H1 (cell line): ENCODE data around the gene TAF9. TPM values are rescaled to one million over a fixed set of nuclear protein-coding genes. Genes with fewer than 3 reads are reported as not detected.
A peak's percentile ranks its signal among the peaks of the same experiment; 100 is the strongest.

ENCODE experiments used
- CTCF ChIA-PET: fragments of 300-600 bp; sonication (Branson Sonifier 250); formaldehyde crosslinking; loops from one replicate; lab custom pipeline; 2021; ENCODE audit not compliant: partially characterized antibody; lab: Charles Lee
- POLR2A ChIA-PET: fragments of 300-600 bp; sonication (Branson Sonifier 250); formaldehyde crosslinking; loops from one replicate; lab custom pipeline; 2021; ENCODE audit warnings: inconsistent platforms; ENCODE audit not compliant: partially characterized antibody; lab: Charles Lee
- DNase-seq, 2 experiments: peaks; one replicate each; pipeline versions ENCODE4 v3.0.0 to v3.0.0-alpha.2; 2010 to 2022; ENCODE audit warnings: low spot score in 2 of 2, low read depth in 1 of 2, mixed read lengths in 1 of 2
- FAIRE-seq: peaks from 2 replicates; lab custom pipeline; 2011; peaks lifted over from hg19 to GRCh38; lab: Jason Lieb, UNC
- H2AFZ ChIP-seq: 2 replicates; pipeline ENCODE4 v1.8.1; 2012; ENCODE audit warnings: low read length, inconsistent platforms
- H2AK5ac ChIP-seq: 2 replicates; pipeline ENCODE4 v1.6.1; 2013; ENCODE audit warnings: low read depth, low read length
- H2BK120ac ChIP-seq: replicated peaks from 2 replicates; pipeline ENCODE3; 2013; ENCODE audit warnings: low read depth, low read length, inconsistent platforms
- H2BK12ac ChIP-seq: 2 replicates; pipeline ENCODE4 v1.6.1; 2013; ENCODE audit warnings: low read depth, low read length
- H2BK15ac ChIP-seq: 2 replicates; pipeline ENCODE4 v1.6.1; 2013; ENCODE audit warnings: low read length
- H2BK20ac ChIP-seq: 2 replicates; pipeline ENCODE4 v1.6.1; 2013; ENCODE audit warnings: low read length
- H2BK5ac ChIP-seq: 2 replicates; pipeline ENCODE4 v1.6.1; 2013; ENCODE audit warnings: low read depth, low read length
- H3K14ac ChIP-seq: 2 replicates; pipeline ENCODE4 v1.6.1; 2013; ENCODE audit warnings: inconsistent platforms; ENCODE audit not compliant: insufficient read length
- H3K18ac ChIP-seq: 2 replicates; pipeline ENCODE4 v1.6.1; 2013; ENCODE audit warnings: low read length; ENCODE audit errors: extremely low read depth
- H3K23ac ChIP-seq: 2 replicates; pipeline ENCODE4 v1.6.1; 2013; ENCODE audit warnings: inconsistent platforms; ENCODE audit not compliant: insufficient read length
- H3K23me2 ChIP-seq: 2 replicates; pipeline ENCODE4 v1.6.1; 2013; ENCODE audit warnings: low read depth, low read length
- H3K27ac ChIP-seq: 2 replicates; pipeline ENCODE4 v1.6.1; 2011; ENCODE audit warnings: low read depth, low read length, inconsistent platforms
- H3K27me3 ChIP-seq, 4 experiments: replicated peaks in 1 of 4; 1 replicate in 1 of 4; 2 replicates in 3 of 4; pipeline versions ENCODE4 v1.6.1 to v1.8.1; 2011 to 2013; ENCODE audit warnings: low read length in 3 of 4, mild to moderate bottlenecking in 3 of 4, inconsistent platforms in 2 of 4, mixed read lengths in 2 of 4, moderate library complexity in 1 of 4; ENCODE audit not compliant: control insufficient read depth in 3 of 4, insufficient read depth in 3 of 4; ENCODE audit errors: extremely low read depth in 1 of 4
- H3K36me3 ChIP-seq, 4 experiments: 2 replicates each; pipeline versions ENCODE4 v1.6.1 to v1.8.1; 2011 to 2013; ENCODE audit warnings: mild to moderate bottlenecking in 4 of 4, low read length in 3 of 4, moderate library complexity in 2 of 4, control low read depth in 1 of 4, inconsistent platforms in 1 of 4; ENCODE audit not compliant: insufficient read depth in 4 of 4, control insufficient read depth in 2 of 4
- H3K4ac ChIP-seq: replicated peaks from 2 replicates; pipeline ENCODE3; 2013; ENCODE audit warnings: low read length, low read depth, mixed read lengths, inconsistent platforms; ENCODE audit not compliant: insufficient read length
- H3K4me1 ChIP-seq, 4 experiments: replicated peaks in 1 of 4; 1 replicate in 1 of 4; 2 replicates in 3 of 4; pipeline versions ENCODE4 v1.6.1 to v1.8.1; 2011 to 2013; ENCODE audit warnings: low read length in 3 of 4, inconsistent platforms in 2 of 4, mixed read lengths in 1 of 4; ENCODE audit not compliant: insufficient read depth in 4 of 4, control insufficient read depth in 3 of 4
- H3K4me2 ChIP-seq, 2 experiments: 2 replicates each; pipeline versions ENCODE4 v1.6.1 to v1.8.1; 2011 to 2013; ENCODE audit warnings: low read depth in 2 of 2, low read length in 2 of 2, control low read depth in 1 of 2, inconsistent platforms in 1 of 2, mild to moderate bottlenecking in 1 of 2; ENCODE audit not compliant: insufficient read depth in 1 of 2
- H3K4me3 ChIP-seq, 4 experiments: fragments of 200-600, 300-600 bp in 1 of 4; sonication (generic), shearing (Covaris generic), sonication (Bioruptor Twin) in 1 of 4; 2 replicates each; pipeline versions ENCODE4 v1.5.1 to v1.8.1; 2011 to 2016; ENCODE audit warnings: low read length in 4 of 4, low read depth in 3 of 4, control low read depth in 2 of 4, inconsistent platforms in 2 of 4, mild to moderate bottlenecking in 2 of 4, mixed read lengths in 1 of 4, moderate library complexity in 1 of 4; ENCODE audit not compliant: insufficient read depth in 2 of 4; ENCODE audit errors: extremely low read depth in 1 of 4
- H3K56ac ChIP-seq: replicated peaks from 2 replicates; pipeline ENCODE3; 2013; ENCODE audit warnings: low read depth, mild to moderate bottlenecking, mixed read lengths, low read length, inconsistent platforms; ENCODE audit not compliant: insufficient read length
- H3K79me1 ChIP-seq: 2 replicates; pipeline ENCODE4 v1.6.1; 2013; ENCODE audit warnings: low read depth, low read length, control low read depth
- H3K79me2 ChIP-seq, 2 experiments: 2 replicates each; pipeline versions ENCODE4 v1.6.1 to v1.8.1; 2012 to 2013; ENCODE audit warnings: low read length in 2 of 2, mild to moderate bottlenecking in 2 of 2, inconsistent platforms in 1 of 2; ENCODE audit not compliant: insufficient read depth in 2 of 2, control insufficient read depth in 1 of 2
- H3K9ac ChIP-seq, 4 experiments: replicated peaks in 1 of 4; 1 replicate in 1 of 4; 2 replicates in 3 of 4; pipeline versions ENCODE4 v1.6.1 to v1.8.1; 2011 to 2013; ENCODE audit warnings: low read depth in 3 of 4, low read length in 3 of 4, control low read depth in 2 of 4, mild to moderate bottlenecking in 2 of 4, moderate library complexity in 2 of 4, inconsistent platforms in 1 of 4; ENCODE audit errors: extremely low read depth in 1 of 4
- H3K9me3 ChIP-seq, 2 experiments: 2 replicates each; pipeline versions ENCODE4 v1.6.1 to v1.8.1; 2012 to 2013; ENCODE audit warnings: mild to moderate bottlenecking in 2 of 2, moderate library complexity in 2 of 2, control low read depth in 1 of 2, inconsistent platforms in 1 of 2, low read depth in 1 of 2, low read length in 1 of 2, mixed read lengths in 1 of 2; ENCODE audit not compliant: insufficient read depth in 2 of 2
- H4K20me1 ChIP-seq, 2 experiments: replicated peaks in 1 of 2; 2 replicates each; pipeline versions ENCODE3 to v1.8.1; 2011 to 2013; ENCODE audit warnings: inconsistent platforms in 2 of 2, low read length in 2 of 2, mild to moderate bottlenecking in 1 of 2; ENCODE audit not compliant: insufficient read depth in 2 of 2, control insufficient read depth in 1 of 2
- H4K5ac ChIP-seq: 2 replicates; pipeline ENCODE4 v1.6.1; 2013; ENCODE audit warnings: low read length, low read depth, mixed read lengths, inconsistent platforms; ENCODE audit not compliant: insufficient read length
- H4K8ac ChIP-seq: 2 replicates; pipeline ENCODE4 v1.8.0; 2013; ENCODE audit warnings: mild to moderate bottlenecking, moderate library complexity, low read length, inconsistent platforms; ENCODE audit not compliant: insufficient read depth; ENCODE audit errors: extremely low read depth
- H4K91ac ChIP-seq: replicated peaks from 2 replicates; pipeline ENCODE3; 2013; ENCODE audit warnings: low read length, mixed read lengths, inconsistent platforms; ENCODE audit not compliant: insufficient read length
- ASH2L ChIP-seq: fragments of 200-600, 300-600 bp; sonication (generic); IDR thresholded peaks from one replicate; pipeline ENCODE4 v1.7.1; 2017; ENCODE audit warnings: low read length
- EP300 ChIP-seq, 2 experiments: IDR thresholded peaks; 1 replicate in 1 of 2; 2 replicates in 1 of 2; pipeline ENCODE4 v1.6.1; 2011 to 2012; ENCODE audit warnings: low read depth in 2 of 2, low read length in 2 of 2, mild to moderate bottlenecking in 2 of 2, borderline replicate concordance in 1 of 2, inconsistent platforms in 1 of 2, moderate library complexity in 1 of 2
- GTF2F1 ChIP-seq: IDR thresholded peaks from 2 replicates; pipeline ENCODE4 v1.6.1; 2012; ENCODE audit warnings: low read depth, low read length, improper control_type of control experiment, borderline replicate concordance
- NRF1 ChIP-seq: IDR thresholded peaks from 2 replicates; pipeline ENCODE4 v1.6.1; 2011; ENCODE audit warnings: mild to moderate bottlenecking, low read depth, low read length, improper control_type of control experiment
- PHF8 ChIP-seq: fragments of 200-600 bp; sonication (generic); conservative IDR thresholded peaks from 2 replicates; pipeline ENCODE4 v1.7.1; 2012; ENCODE audit warnings: low read depth, mild to moderate bottlenecking, inconsistent platforms, low read length, moderate library complexity
- TCF12 ChIP-seq: IDR thresholded peaks from 2 replicates; pipeline ENCODE4 v1.6.1; 2011; ENCODE audit warnings: low read depth, mild to moderate bottlenecking, low read length
- WGBS, 2 experiments: shearing (Covaris generic) in 1 of 2; methylation state at CpG; one replicate each; pipeline versions ENCODE4 v1.1.6 to v1.1.7; 2013 to 2015; ENCODE audit warnings: low lambda C conversion rate in 2 of 2, mixed read lengths in 2 of 2, inconsistent platforms in 1 of 2, low coverage in 1 of 2, missing lambda C conversion rate in 1 of 2; ENCODE audit not compliant: insufficient replicate concordance in 2 of 2, insufficient coverage in 1 of 2, insufficient read length in 1 of 2; ENCODE audit errors: extremely low coverage in 1 of 2, missing lambda C conversion rate in 1 of 2; 5-methylcytosine and 5-hydroxymethylcytosine counted together
- long read RNA-seq, 2 experiments: library from RNA in 1 of 2; library from capped mRNA in 1 of 2; stranded (forward); transcript quantifications; one replicate each; pipeline ENCODE4 v2.0.0, GENCODE V29; 2021; ENCODE audit warnings: inconsistent platforms in 1 of 2
- polyA minus RNA-seq, 3 experiments: library from RNA; depleted of rRNA, polyadenylated mRNA; stranded (reverse); fragments of >200 nt; gene quantifications; 1 replicate in 2 of 3; 2 replicates in 1 of 3; pipeline ENCODE4 v1.2.3, GENCODE V29; 2011
- polyA plus RNA-seq, 7 experiments: library from polyadenylated mRNA; depleted of rRNA in 3 of 7; stranded (reverse) in 5 of 7; unstranded in 2 of 7; fragments of >200 nt in 5 of 7; fragments of 200-250 nt in 2 of 7; gene quantifications; 1 replicate in 5 of 7; 2 replicates in 1 of 7; 4 replicates in 1 of 7; pipeline versions ENCODE4 v1.2.1 to v1.2.3, GENCODE V29; 2011 to 2013; ENCODE audit warnings: missing spikeins in 2 of 7, mixed read lengths in 2 of 7
- total RNA-seq: library from RNA; stranded (reverse); fragmentation: NEBNext Ultra II Directional; extraction: Animal tissue kit (Norgen Biotek cat#: 25700); gene quantifications from 2 replicates; pipeline ENCODE4 v1.2.1, GENCODE V29; 2021

TAF9 gene
- 85.1 and 85.4 TPM in 2 replicates for total RNA-seq
- polyA plus RNA-seq (2011; rRNA removed), result 76.0 and 135 TPM in 2 replicates
- 124 TPM for polyA plus RNA-seq (2011; cell fraction: cytosol; rRNA removed)
- 32.4 TPM for polyA plus RNA-seq (2011; cell fraction: nucleus; rRNA removed)
- polyA plus RNA-seq (2012, experiment 1 of 2), result 81.1 to 111 TPM (median 85.5 TPM) in 4 replicates
- polyA plus RNA-seq (2012, experiment 2 of 2), result 13.7 TPM
- 60.6 TPM for polyA plus RNA-seq (2013, experiment 1 of 2)
- polyA plus RNA-seq (2013, experiment 2 of 2), result 59.9 TPM
- 58.8 and 82.7 TPM in 2 replicates for polyA minus RNA-seq (2011; rRNA and poly(A)+ RNA removed)
- 25.8 TPM for polyA minus RNA-seq (2011; cell fraction: cytosol; rRNA and poly(A)+ RNA removed)
- 53.1 TPM for polyA minus RNA-seq (2011; cell fraction: nucleus; rRNA and poly(A)+ RNA removed)
- long read RNA-seq, experiment 1, transcript TAF9-205 (2 exons, 1,331 nt), result major isoform, 67 of 124 reads
- long read RNA-seq, experiment 1, transcript TAF9-201 (3 exons, 1,283 nt), result minor isoform, 44 of 124 reads
- long read RNA-seq, experiment 1, partial matches to known transcripts, result 1 of 124 reads
- long read RNA-seq, experiment 1, other reads (novel, unspliced or antisense), result 7 of 124 reads
- long read RNA-seq, experiment 2, transcript TAF9-201 (3 exons, 1,283 nt), result major isoform, 279 of 303 reads
- long read RNA-seq, experiment 2, transcript TAF9-208 (3 exons, 582 nt), result minor isoform, 8 of 303 reads
- long read RNA-seq, experiment 2, transcript TAF9-202 (3 exons, 1,461 nt), result minor isoform, 5 of 303 reads
- long read RNA-seq, experiment 2, partial matches to known transcripts, result 0 of 303 reads
- long read RNA-seq, experiment 2, other reads (novel, unspliced or antisense), result 6 of 303 reads

GRCh38 chr5:69369340-69370121 is at the start of gene TAF9, which contains the start of the genes AK6 and RAD17:
TSS of gene TAF9 (minus strand) at chr5:69369520. CDS start at chr5:69365737, 3,783 bp downstream.
TSS of gene AK6 (minus strand) at chr5:69369520. CDS start at chr5:69369490, 30 bp downstream.
TSS of gene RAD17 (plus strand) at chr5:69369818. CDS start at chr5:69372209, 2,391 bp downstream.
- Histone ChIP-seq H2BK12ac (peak within 1 kb of the TSS; percentile 60; the same call in 1 of the 2 replicates), H3K14ac (no peak within 1 kb of the TSS), H3K27me3 (no peaks in the 10 kb centered on the region), H4K91ac (peak within 1 kb of the TSS; percentile 79), H4K8ac (peak within 1 kb of the TSS; percentile 100), H2BK5ac (peak within 1 kb of the TSS; percentile 95), H2BK20ac (no peak within 1 kb of the TSS), H3K4me1 (peaks cover 0 to 5% (median 0%) of the 10 kb centered on the region in 4 experiments; a peak in 1 of 7 replicates), H4K5ac (peak within 1 kb of the TSS; percentile 99), H3K56ac (peak within 1 kb of the TSS; percentile 89), H3K23me2 (no peaks in the 10 kb centered on the region; the same call in 1 of the 2 replicates), H3K79me1 (0 out of 2 replicates have a peak, but pooled peaks cover 2% of the 10 kb centered on the region), H2AFZ (peak within 1 kb of the TSS; percentile 76; the same call in 1 of the 2 replicates), H3K9me3 (no peaks in the 10 kb centered on the region), H3K79me2 (peaks cover 16 to 67% of the 10 kb centered on the region in 2 experiments), H2AK5ac (no peak within 1 kb of the TSS), H3K18ac (peak within 1 kb of the TSS; percentile 68), H3K9ac (peak within 1 kb of the TSS; percentile 95 to 98 (median 98)), H3K4me2 (peak within 1 kb of the TSS; percentile 51 to 69), H3K36me3 (peaks cover 3 to 29% (median 13%) of the 10 kb centered on the region in 4 experiments; a peak in 7 of 8 replicates), H2BK120ac (peak within 1 kb of the TSS; percentile 79), H3K27ac (peak within 1 kb of the TSS; percentile 99), H3K23ac (no peak within 1 kb of the TSS), H3K4me3 (peak within 1 kb of the TSS; percentile 83 to 95 (median 88)), H4K20me1 (peaks cover 0 to 2% of the 10 kb centered on the region in 2 experiments), H3K4ac (no peak within 1 kb of the TSS), H2BK15ac (no peak within 1 kb of the TSS; the same call in 1 of the 2 replicates)
- DNase-seq (peak; percentile 81 to 95), FAIRE-seq (peak; percentile 19)
- ChIA-PET POLR2A (interaction anchor here (0.7 to 1.3 kb wide), 8 partner anchors 30 to 276 kb away, joined by 3 to 5 read pairs (median 4); partner anchors contain the start of genes MARVELD2 and SLC30A5), CTCF (interaction anchor here (1.3 kb wide), 1 partner anchor 104 kb away, joined by 3 read pairs; no protein-coding TSS in a partner anchor)
- WGBS, 2 experiments, result 2% methylated on average over 63 of the region's 66 CpGs; no CpG with 5 or more reads in 1 of the 2 experiments
- TF ChIP-seq ASH2L (peak; percentile 69), EP300 (IDR thresholded peaks at IDR 0.05; ENCODE audit: borderline replicate concordance in 1 of 2, low read depth in 2 of 2, low read length in 2 of 2) (no peak), GTF2F1 (peak; percentile 12; the same call in 1 of the 2 replicates), NRF1 (no peak), PHF8 (peak; percentile 94), TCF12 (peak; percentile 56; the same call in 1 of the 2 replicates)
